Fibroblast of the aortic adventitia (primary cell): ENCODE results near the gene TMEM38A. TPM values are rescaled to one million over a fixed set of nuclear protein-coding genes. Genes with fewer than 3 reads are reported as not detected.

Experiments
- DNase-seq: peaks from one replicate; pipeline ENCODE4 v3.0.0-alpha.2; 2010; ENCODE audit warnings: low read depth
- H3K4me3 ChIP-seq: 2 replicates; pipeline ENCODE4 v1.5.1; 2011; ENCODE audit warnings: low read depth, mild to moderate bottlenecking, control low read depth, low read length, moderate library complexity
- total RNA-seq: library from RNA; depleted of rRNA; stranded (reverse); fragments of >200 nt; gene quantifications from 2 replicates; pipeline ENCODE4 v1.2.3, GENCODE V29; 2012; ENCODE audit warnings: low replicate concordance
- TF ChIP-seq, protein P1 (sequence below): IDR thresholded peaks from 2 replicates; pipeline ENCODE4 v1.5.1; 2011; ENCODE audit warnings: mild to moderate bottlenecking, low read length, control low read depth, inconsistent platforms; ENCODE audit not compliant: insufficient read depth

Gene TMEM38A
- total RNA-seq, 1 donor: 3.3 TPM

GRCh38 chr19:16625163-16625958 is 35.6 kb upstream of the TMEM38A start:
- DNase-seq: no peak
- TF ChIP-seq, protein P1, sequence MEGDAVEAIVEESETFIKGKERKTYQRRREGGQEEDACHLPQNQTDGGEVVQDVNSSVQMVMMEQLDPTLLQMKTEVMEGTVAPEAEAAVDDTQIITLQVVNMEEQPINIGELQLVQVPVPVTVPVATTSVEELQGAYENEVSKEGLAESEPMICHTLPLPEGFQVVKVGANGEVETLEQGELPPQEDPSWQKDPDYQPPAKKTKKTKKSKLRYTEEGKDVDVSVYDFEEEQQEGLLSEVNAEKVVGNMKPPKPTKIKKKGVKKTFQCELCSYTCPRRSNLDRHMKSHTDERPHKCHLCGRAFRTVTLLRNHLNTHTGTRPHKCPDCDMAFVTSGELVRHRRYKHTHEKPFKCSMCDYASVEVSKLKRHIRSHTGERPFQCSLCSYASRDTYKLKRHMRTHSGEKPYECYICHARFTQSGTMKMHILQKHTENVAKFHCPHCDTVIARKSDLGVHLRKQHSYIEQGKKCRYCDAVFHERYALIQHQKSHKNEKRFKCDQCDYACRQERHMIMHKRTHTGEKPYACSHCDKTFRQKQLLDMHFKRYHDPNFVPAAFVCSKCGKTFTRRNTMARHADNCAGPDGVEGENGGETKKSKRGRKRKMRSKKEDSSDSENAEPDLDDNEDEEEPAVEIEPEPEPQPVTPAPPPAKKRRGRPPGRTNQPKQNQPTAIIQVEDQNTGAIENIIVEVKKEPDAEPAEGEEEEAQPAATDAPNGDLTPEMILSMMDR: no peak

DNA sequence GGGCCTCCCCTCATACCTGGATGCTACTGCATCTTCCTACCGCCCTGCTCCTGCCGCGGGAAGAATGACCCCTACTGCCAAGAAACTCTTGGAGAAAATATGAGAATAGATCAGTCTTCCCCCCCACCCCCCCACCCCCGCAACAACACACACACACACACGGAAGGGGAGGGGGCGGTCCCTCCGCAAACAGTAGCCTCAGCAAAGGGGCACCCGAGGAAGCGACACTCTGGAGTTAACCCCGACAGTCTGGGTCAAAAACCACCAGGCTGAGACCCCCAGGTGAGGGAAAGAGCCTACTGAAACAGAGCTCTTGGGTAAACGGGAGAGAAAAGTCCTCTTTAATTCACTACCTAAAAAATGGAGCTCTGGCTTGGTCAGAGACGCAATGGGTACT is 34.1 kb upstream of the TMEM38A start:
- no peak for DNase-seq
- H3K4me3 ChIP-seq: peak overlapping the region; percentile 93
- TF ChIP-seq, protein P1: no peak

More at GRCh38 chr19:16625163-16625958, 35.6 kb upstream of the TMEM38A start:
- no peak overlapping the region for H3K4me3 ChIP-seq

DNA sequence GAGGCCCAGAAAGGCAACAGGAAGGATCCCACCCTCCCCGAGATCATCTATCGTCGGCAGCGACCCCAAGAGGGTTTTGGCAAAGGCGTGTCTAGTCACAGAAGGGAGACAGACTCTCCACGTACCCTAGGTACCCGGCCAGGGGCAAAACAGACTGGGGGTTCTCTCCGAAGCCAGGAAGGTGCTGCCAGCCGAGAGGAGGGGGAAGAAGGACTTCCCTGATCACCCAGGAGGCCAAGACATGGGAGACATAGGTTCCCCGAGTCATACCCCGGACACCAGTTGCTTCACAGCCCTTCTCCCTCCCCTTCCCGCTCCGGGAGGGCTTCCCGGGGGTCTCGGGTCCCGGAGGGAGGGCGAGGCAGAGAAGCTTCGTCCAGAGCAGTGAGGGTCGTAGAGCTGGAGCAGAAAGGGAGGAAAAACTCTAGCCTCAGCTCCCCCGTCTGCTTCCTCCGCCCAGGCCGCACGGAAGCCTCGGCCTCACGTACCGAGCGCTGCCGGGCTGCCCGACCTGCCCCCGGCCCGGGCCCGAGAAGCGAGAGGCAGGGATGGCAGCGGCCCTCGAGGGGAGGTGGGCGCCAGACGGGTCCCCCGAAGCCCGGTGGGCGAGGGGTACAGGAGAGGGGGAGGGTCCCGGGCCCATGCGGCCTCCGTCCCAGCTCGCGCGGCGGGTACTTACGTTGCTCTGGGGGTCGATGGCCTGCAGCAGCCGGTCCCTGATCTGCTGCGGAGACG is 33.6 kb upstream of the TMEM38A start:
- TF ChIP-seq, protein P1: no peak
- H3K4me3 ChIP-seq: peak overlapping the region; percentile 93
- no peak for DNase-seq

DNA sequence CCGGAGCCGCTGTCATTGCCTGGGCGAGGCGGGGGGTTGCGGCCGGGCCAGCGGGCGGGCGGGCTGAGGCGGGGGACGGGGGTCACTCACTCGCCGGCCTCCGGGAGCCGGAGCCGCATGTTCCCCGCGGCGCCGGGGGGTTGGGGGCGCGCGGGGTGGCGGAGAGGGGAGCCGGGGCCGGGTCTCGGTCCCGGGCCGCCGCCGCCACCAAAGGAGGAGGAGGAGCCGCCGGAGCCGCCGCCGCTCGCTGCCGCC is 33.1 kb upstream of the TMEM38A start:
- DNase-seq: no peak
- H3K4me3 ChIP-seq: peak overlapping the region; percentile 93
- TF ChIP-seq, protein P1: no peak

DNA sequence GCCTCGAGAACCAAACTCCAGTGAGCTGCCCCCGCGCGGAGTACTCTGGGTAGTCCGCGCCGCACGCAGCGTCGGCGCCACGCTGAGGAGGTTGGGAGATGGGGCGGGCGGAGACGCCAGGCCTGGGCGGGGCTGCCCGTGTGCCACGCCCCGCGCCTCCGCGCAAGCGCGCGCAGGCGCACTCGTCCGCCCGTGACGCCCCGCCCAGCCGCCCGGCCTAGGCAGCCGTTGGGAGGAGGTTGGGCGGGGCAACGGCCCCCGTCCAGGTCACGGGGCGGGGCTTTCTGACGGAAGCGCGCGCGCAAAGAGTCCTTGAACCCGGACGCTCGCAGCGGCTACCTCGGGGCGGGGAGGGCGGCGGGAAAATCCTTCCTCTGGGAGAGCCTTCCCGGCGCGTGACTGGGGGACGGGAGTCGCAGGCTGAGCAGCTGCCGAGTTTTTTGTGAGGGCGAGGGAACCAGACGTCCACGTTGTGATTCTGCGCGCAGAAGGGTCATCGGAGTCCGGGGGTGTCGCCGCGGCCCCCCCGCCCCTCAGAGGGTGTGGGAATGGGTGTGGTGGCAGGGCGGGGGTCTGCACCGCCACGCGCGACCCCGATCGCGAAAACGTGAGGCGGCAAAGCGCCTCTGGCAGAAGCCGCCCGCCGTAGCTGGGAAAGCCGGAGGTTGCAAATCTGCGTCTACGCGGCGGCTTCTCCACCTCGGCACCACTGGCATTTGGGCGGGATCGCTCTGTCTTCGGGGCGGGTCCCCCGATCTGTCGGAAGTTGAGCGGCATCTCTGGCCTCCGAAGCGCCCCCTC is 32.6 kb upstream of the TMEM38A start, which contains the start of gene MED26:
MED26 (minus strand) TSS at position 22 of the 801 bp plus-strand sequence. CDS start 261 bp downstream, outside the sequence.
- peak within 1 kb of the TSS; percentile 93 for H3K4me3 ChIP-seq
- DNase-seq: peak; percentile 89
- TF ChIP-seq, protein P1: no peak

- peak; percentile 82 for DNase-seq
- TF ChIP-seq, protein P1: no peak
- peak overlapping the region; percentile 85 for H3K4me3 ChIP-seq
Measured at GRCh38 chr19:16628984-16629691, 31.8 kb upstream of the TMEM38A start.
